A549 treated with Hydrocortisone at 1 μM for 4 hours (cell line): ENCODE results near the gene TMX2. TPM values are rescaled to one million over a fixed set of nuclear protein-coding genes. Genes with fewer than 3 reads are reported as not detected.

Experiments
- total RNA-seq: library from RNA; stranded (reverse); fragments of 200-300 nt; extraction: Qiagen RNA extraction; gene quantifications from 5 replicates; pipeline ENCODE4 v1.2.3, GENCODE V29; 2022

The TMX2 gene
- total RNA-seq = 142 to 168 TPM (median 155 TPM) in 5 replicates

DNA sequence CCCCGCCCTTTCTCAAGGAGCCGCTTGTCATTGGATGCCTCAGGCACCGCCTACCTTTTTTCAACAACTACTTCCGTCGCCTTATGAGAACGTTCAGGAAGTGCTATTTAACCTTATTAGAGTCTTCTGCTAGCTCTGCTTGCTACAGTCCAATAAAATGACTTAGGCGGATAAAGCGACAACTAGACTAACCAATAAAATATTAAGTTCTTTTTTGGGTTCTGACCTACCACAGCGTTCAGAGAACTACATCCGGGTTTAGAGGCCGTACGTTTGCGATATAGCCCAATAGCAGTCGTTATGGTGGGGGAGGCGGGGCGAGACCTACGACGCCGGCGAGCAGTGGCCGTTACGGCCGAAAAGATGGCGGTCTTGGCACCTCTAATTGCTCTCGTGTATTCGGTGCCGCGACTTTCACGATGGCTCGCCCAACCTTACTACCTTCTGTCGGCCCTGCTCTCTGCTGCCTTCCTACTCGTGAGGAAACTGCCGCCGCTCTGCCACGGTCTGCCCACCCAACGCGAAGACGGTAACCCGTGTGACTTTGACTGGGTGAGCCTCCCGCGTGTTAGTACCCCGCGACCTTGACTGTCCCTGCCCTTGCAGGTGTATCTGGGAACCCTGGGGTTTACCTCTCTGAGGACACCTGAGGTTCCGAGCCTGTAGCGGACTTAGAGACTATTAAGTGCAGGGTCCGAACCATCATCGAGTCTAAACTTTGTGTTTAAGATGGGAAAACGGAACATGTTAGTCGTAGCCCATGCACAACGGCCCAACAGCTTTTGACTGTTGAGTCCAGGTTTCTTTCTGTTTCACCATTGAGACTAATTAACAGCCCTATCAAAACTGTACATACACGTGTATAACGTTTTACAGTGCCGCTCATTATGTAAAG lies at the start of gene TMX2:
Gene TMX2 (plus strand): TSS at position 338 of the 895 bp plus-strand sequence. CDS start 26 bp downstream, at position 364.

DNA sequence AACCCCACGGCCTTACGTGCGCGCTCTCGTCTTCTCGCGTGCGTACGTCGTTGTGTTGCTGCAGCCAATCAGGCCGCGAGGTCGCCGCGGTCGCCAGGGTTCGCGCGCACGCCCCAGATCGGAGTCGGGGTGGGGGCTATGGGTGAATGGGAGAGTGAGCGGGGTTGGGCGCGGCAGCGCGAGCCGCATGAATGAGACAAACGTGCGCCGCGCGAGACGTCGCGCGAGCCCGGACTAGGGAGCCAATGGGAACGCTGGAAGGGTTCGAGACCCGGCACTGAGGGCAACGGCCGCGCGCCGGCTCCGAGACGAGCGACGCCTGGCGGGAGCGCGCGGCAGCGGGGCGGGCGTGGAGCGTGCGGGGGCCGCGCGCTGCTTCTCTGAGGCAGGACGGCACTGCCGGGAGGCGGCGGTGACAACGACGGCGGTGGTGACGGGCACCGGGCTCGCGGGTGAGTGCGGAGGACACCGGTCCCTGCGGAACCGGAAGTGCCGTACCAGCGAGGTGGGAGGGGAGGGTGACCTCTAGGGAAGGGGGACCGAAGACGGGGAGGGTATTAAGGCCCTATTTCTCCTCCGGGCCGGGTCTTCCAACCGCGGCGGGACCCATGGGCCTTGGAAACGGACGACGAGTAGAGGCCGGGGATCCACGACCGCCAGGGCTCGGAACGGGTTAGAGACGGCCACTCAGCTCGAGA lies 44.5 kb upstream of the TMX2 start, which contains the start of gene ZDHHC5:
Gene ZDHHC5 (plus strand): TSS at position 379 of the 698 bp plus-strand sequence. CDS start 4,977 bp downstream, outside the sequence.

GRCh38 chr11:57711414-57712255 lies 758 bp upstream of the TMX2 start, which contains the start of gene MED19:
TSS of gene MED19 (minus strand) at chr11:57712215. CDS start at chr11:57712179, 36 bp downstream.

DNA sequence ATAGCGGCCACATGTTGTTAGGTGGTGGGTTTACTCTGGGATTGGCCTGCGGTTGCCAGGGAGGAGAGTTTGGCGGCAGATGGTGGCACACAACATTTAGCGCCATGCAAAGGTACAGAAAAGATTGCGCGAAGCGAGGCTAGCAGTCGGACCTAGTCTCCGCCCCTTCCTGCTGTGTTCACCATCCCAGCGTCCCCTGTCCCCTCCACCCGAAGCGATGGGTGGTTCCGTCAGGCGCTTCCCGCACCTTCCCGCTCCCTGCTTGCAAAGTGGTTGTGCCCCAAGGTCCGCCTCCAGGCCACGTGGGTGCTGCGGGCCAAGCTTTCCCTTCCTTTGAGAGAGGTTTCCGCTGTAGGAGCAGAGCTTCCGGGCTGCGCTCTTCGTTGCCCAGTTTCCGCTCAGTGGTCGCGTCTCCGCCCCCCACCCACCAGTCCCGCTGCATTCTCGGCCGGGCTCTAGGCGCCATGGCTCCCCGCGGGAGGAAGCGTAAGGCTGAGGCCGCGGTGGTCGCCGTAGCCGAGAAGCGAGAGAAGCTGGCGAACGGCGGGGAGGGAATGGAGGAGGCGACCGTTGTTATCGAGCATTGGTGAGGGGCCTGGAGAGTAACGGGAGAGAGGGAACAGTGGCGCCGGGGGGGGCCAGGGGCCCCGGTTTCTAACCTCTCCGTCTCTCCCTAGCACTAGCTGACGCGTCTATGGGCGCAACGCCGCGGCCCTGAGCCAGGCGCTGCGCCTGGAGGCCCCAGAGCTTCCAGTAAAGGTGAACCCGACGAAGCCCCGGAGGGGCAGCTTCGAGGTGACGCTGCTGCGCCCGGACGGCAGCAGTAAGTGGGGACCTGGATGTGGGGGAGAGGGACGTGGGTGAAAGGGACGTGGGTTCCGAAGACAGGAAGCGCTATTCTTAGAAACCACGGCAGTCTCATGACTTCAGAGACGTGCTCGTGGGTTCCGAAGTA lies 29.0 kb downstream of the TMX2 start, which contains the start of gene SELENOH:
Gene SELENOH (plus strand): TSS at position 360 of the 955 bp plus-strand sequence. CDS start 105 bp downstream, at position 465.

GRCh38 chr11:57751676-57752253 lies 39.4 kb downstream of the TMX2 start, which contains the start of gene BTBD18:
TSS of gene BTBD18 (minus strand) at chr11:57751819. CDS start at chr11:57751188, 631 bp downstream.

GRCh38 chr11:57761301-57762234 lies 49.2 kb downstream of the TMX2 start, which contains the start of gene CTNND1:
TSS of gene CTNND1 (plus strand) at chr11:57761802. CDS start at chr11:57791479, 29,677 bp downstream.

Other genes starting within 250 kb of the TMX2 start
- 2.1 to 2.7 TPM (median 2.4 TPM) in 5 replicates for gene SLC43A1, start 196.9 kb upstream of the TMX2 start, total RNA-seq
- gene TIMM10, start 181.8 kb upstream of the TMX2 start, total RNA-seq = 142 to 175 TPM (median 153 TPM) in 5 replicates
- gene SMTNL1, start 175.0 kb upstream of the TMX2 start, total RNA-seq = not detected in 5 replicates
- 36.5 to 43.9 TPM (median 43.0 TPM) in 5 replicates for gene UBE2L6, start 144.9 kb upstream of the TMX2 start, total RNA-seq
- gene SERPING1, start 114.9 kb upstream of the TMX2 start, total RNA-seq = 0.53 to 1.3 TPM (median 0.88 TPM) in 5 replicates
- gene YPEL4, start 62.7 kb upstream of the TMX2 start, total RNA-seq = 0.18 to 0.39 TPM (median 0.28 TPM) in 5 replicates
- gene CLP1, start 54.8 kb upstream of the TMX2 start, total RNA-seq = 28.1 to 30.7 TPM (median 28.9 TPM) in 5 replicates
- 66.8 to 83.2 TPM (median 69.5 TPM) in 5 replicates for gene ZDHHC5, start 44.5 kb upstream of the TMX2 start, total RNA-seq
- 24.9 to 35.2 TPM (median 29.8 TPM) in 5 replicates for gene MED19, start 378 bp upstream of the TMX2 start, total RNA-seq
- gene SELENOH, start 28.9 kb downstream of the TMX2 start, total RNA-seq = 96.8 to 150 TPM (median 143 TPM) in 5 replicates
- not detected in 5 replicates for gene BTBD18, start 39.2 kb downstream of the TMX2 start, total RNA-seq
- 52.3 to 70.5 TPM (median 61.3 TPM) in 5 replicates for gene CTNND1, start 49.2 kb downstream of the TMX2 start, total RNA-seq